PC-9 (cell line): ENCODE data around the gene MBD4. TPM values are rescaled to one million over a fixed set of nuclear protein-coding genes. Genes with fewer than 3 reads are reported as not detected.

Experiments used
- BruUV-seq: library from RNA; stranded (reverse); fragments of 400-500 nt; replicated peaks from 2 replicates; lab custom pipeline; 2021; lab: Mats Ljungman, UMichigan
- CTCF ChIA-PET: fragments of 300-600 bp; sonication (Branson Sonifier 250); formaldehyde crosslinking; loops from one replicate; lab custom pipeline; 2022; ENCODE audit warnings: antibody characterized with exemption; lab: Charles Lee
- POLR2A ChIA-PET: fragments of 300-600 bp; sonication (Branson Sonifier 250); formaldehyde crosslinking; loops from one replicate; lab custom pipeline; 2022; ENCODE audit warnings: antibody characterized with exemption; ENCODE audit not compliant: unreplicated experiment; lab: Charles Lee
- DNase-seq, 2 experiments: peaks; one replicate each; pipeline versions ENCODE4 v3.0.0 to v3.0.0-alpha.2; 2015 to 2022; ENCODE audit warnings: mixed read lengths in 1 of 2
- H2AFZ ChIP-seq: fragments of 200-600 bp; sonication (generic); 2 replicates; pipeline ENCODE4 v1.8.1; 2017; ENCODE audit warnings: antibody characterized with exemption
- H3F3A ChIP-seq: fragments of 200-600 bp; sonication (generic); 2 replicates; pipeline ENCODE4 v1.8.1; 2017; ENCODE audit warnings: antibody characterized with exemption, mild to moderate bottlenecking, low read depth; ENCODE audit not compliant: insufficient read depth
- H3K27ac ChIP-seq: fragments of 200-600 bp; sonication (generic); 2 replicates; pipeline ENCODE4 v1.6.1; 2016; ENCODE audit warnings: mixed run types
- H3K27me3 ChIP-seq: fragments of 200-600 bp; sonication (generic); 2 replicates; pipeline ENCODE4 v1.6.1; 2016; ENCODE audit warnings: low read depth, mixed run types; ENCODE audit not compliant: insufficient read depth
- H3K36me3 ChIP-seq: fragments of 200-600 bp; sonication (generic); 2 replicates; pipeline ENCODE4 v1.6.1; 2016; ENCODE audit warnings: low read depth, mixed run types
- H3K4me1 ChIP-seq: fragments of 200-600 bp; sonication (generic); replicated peaks from 2 replicates; pipeline ENCODE4 v1.6.1; 2016; ENCODE audit warnings: mixed run types; ENCODE audit not compliant: insufficient read depth
- H3K4me2 ChIP-seq: fragments of 200-600 bp; sonication (generic); 2 replicates; pipeline ENCODE4 v1.6.1; 2017; ENCODE audit warnings: mixed run types
- H3K4me3 ChIP-seq: fragments of 200-600 bp; sonication (generic); 2 replicates; pipeline ENCODE4 v1.6.1; 2016; ENCODE audit warnings: mixed run types
- H3K79me2 ChIP-seq: fragments of 200-600 bp; sonication (generic); 2 replicates; pipeline ENCODE4 v1.6.1; 2017; ENCODE audit warnings: low read depth, mixed run types
- H3K9me2 ChIP-seq: fragments of 200-600 bp; sonication (generic); 2 replicates; pipeline ENCODE4 v1.8.1; 2017; ENCODE audit warnings: mild to moderate bottlenecking; ENCODE audit not compliant: insufficient read depth
- H3K9me3 ChIP-seq: fragments of 200-600 bp; sonication (generic); 2 replicates; pipeline ENCODE4 v1.8.1; 2016; ENCODE audit warnings: low read depth; ENCODE audit not compliant: insufficient read depth
- H4K20me1 ChIP-seq: fragments of 200-600 bp; sonication (generic); 2 replicates; pipeline ENCODE4 v1.8.1; 2017; ENCODE audit not compliant: insufficient read depth
- CTCF ChIP-seq: fragments of 200-600 bp; sonication (generic); conservative IDR thresholded peaks from 2 replicates; pipeline ENCODE4 v1.6.1; 2017; ENCODE audit warnings: mixed run types, antibody characterized with exemption, mild to moderate bottlenecking, moderate library complexity
- EZH2 ChIP-seq: fragments of 200-600 bp; sonication (generic); IDR thresholded peaks from 2 replicates; pipeline ENCODE4 v1.8.0; 2017; ENCODE audit warnings: antibody characterized with exemption, low read depth
- intact Hi-C: fragments of 100-400 bp; cut with micrococcal nuclease; formaldehyde crosslinking; loops from one replicate; pipeline ENCODE4 v1.10.0; 2022; ENCODE audit not compliant: unreplicated experiment
- total RNA-seq: library from RNA; stranded (reverse); gene quantifications from 2 replicates; pipeline ENCODE4 v1.2.3, GENCODE V29; 2021

MBD4 gene
- total RNA-seq, 1 experiment from 2014 or later, result 48.6 TPM

- Histone ChIP-seq H4K20me1 (no peaks in the 10 kb centered on the region), H3K36me3 (no peaks in the 10 kb centered on the region), H2AFZ (no peak overlapping the region), H3F3A (0 out of 2 replicates have a peak, but pooled peaks cover 7% of the 10 kb centered on the region), H3K4me2 (no peak overlapping the region), H3K9me2 (no peaks in the 10 kb centered on the region), H3K27ac (no peak overlapping the region), H3K4me1 (peaks cover 4% of the 10 kb centered on the region), H3K27me3 (no peaks in the 10 kb centered on the region), H3K9me3 (no peaks in the 10 kb centered on the region), H3K4me3 (no peak overlapping the region), H3K79me2 (peaks cover 10% of the 10 kb centered on the region)
- no TSS peak for BruUV-seq
- POLR2A ChIA-PET, result no interaction called here
- CTCF ChIA-PET, result no interaction called here
- TF ChIP-seq EZH2, result no peak
- TF ChIP-seq CTCF, result no peak
- intact Hi-C loops, result no loop called here
- no peak for DNase-seq
These were observed 7.2 kb upstream of the MBD4 start for GRCh38 chr3:129446926-129447325.

- peaks cover 16% of the 10 kb centered on the region for H3K4me1 ChIP-seq
- 0 out of 2 replicates have a peak, but pooled peaks cover 7% of the 10 kb centered on the region for H3F3A ChIP-seq
- intact Hi-C loops, result no loop called here
- no peak overlapping the region for H3K4me3 ChIP-seq
- TF ChIP-seq CTCF (no peak), EZH2 (no peak)
- peaks cover 23% of the 10 kb centered on the region for H3K79me2 ChIP-seq
- POLR2A ChIA-PET, result no interaction called here
- no peaks in the 10 kb centered on the region for H3K9me2 ChIP-seq
- H3K36me3 ChIP-seq, result no peaks in the 10 kb centered on the region
- H3K27ac ChIP-seq, result no peak overlapping the region
- H4K20me1 ChIP-seq, result no peaks in the 10 kb centered on the region
- no peak for DNase-seq
- H3K27me3 ChIP-seq, result no peaks in the 10 kb centered on the region
- H3K9me3 ChIP-seq, result no peaks in the 10 kb centered on the region
- BruUV-seq, result no TSS peak
- no peak overlapping the region for H2AFZ ChIP-seq
- H3K4me2 ChIP-seq, result no peak overlapping the region
- CTCF ChIA-PET, result no interaction called here
These were observed 5.7 kb upstream of the MBD4 start for GRCh38 chr3:129445471-129445870.

GRCh38 chr3:129442947-129443346, 3.2 kb upstream of the MBD4 start:
- Histone ChIP-seq H3K36me3 (peaks cover 5% of the 10 kb centered on the region; the same call in 1 of the 2 replicates), H3K4me2 (no peak overlapping the region), H3K27ac (no peak overlapping the region), H3K79me2 (peaks cover 41% of the 10 kb centered on the region), H4K20me1 (no peaks in the 10 kb centered on the region), H2AFZ (no peak overlapping the region), H3K9me3 (no peaks in the 10 kb centered on the region), H3K4me1 (peaks cover 26% of the 10 kb centered on the region), H3K27me3 (no peaks in the 10 kb centered on the region), H3K4me3 (no peak overlapping the region), H3F3A (no peaks in the 10 kb centered on the region), H3K9me2 (no peaks in the 10 kb centered on the region)
- intact Hi-C loops, result loop anchor here (5.0 kb wide), 1 partner anchor 46 kb away; no protein-coding TSS in a partner anchor
- no peak for TF ChIP-seq CTCF
- no peak for TF ChIP-seq EZH2
- no TSS peak for BruUV-seq
- DNase-seq, result no peak
- ChIA-PET POLR2A (interaction anchor here (0.6 kb wide), 1 partner anchor 62 kb away, joined by 3 read pairs; no protein-coding TSS in a partner anchor), CTCF (interaction anchor here (0.5 kb wide), 1 partner anchor 10 kb away, joined by 4 read pairs; no protein-coding TSS in a partner anchor)
